Measurements from ENCODE around the gene TMEM212. TPM values are rescaled to one million over a fixed set of nuclear protein-coding genes. Genes with fewer than 3 reads are reported as not detected.

Gene TMEM212
- total and polyA plus RNA-seq, 9 of the 15 experiments (the other 6 are each of a cell fraction or from before 2014, with no cell fraction given), result not detected

DNA sequence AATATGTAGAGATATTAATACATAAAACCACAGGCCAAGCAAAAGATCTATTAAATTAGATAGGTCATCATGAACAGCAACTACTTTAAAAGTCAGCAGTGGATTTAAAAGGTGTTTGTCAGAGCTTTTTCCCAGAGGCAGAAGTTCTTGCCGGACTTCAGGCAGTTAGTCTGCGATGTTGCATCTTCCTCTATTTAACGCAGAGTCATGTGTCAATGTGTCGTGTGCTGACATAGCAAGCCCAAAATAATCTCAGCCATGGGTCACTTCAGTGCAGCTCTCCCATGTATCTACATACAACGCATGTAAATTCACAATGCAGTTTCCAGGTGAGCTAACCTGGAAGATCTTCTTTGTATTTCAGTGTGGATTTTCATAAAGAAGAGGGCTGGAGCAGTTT is 8.0 kb upstream of the TMEM212 start (continued):
- TF ChIP-seq CHAMP1 (IDR thresholded peaks at IDR 0.05) (no peak), SP1 (CRISPR knock-in tag; IDR thresholded peaks at IDR 0.05) (no peak), TBP (optimal IDR thresholded peaks at IDR 0.05; ENCODE audit: low read depth, low read length) (no peak), HDAC6 (IDR thresholded peaks at IDR 0.05; ENCODE audit: low read depth, low read length) (no peak), RFX7 (CRISPR knock-in tag; IDR thresholded peaks at IDR 0.05) (no peak), MYC (IDR thresholded peaks at IDR 0.05; ENCODE audit: low read depth, low read length) (0 out of 2 replicates have a peak, but pooled peaks have one; percentile 14), MYC (CRISPR knock-in tag; IDR thresholded peaks at IDR 0.05; ENCODE audit: borderline replicate concordance, low read depth) (no peak), ZNF217 (CRISPR knock-in tag; IDR thresholded peaks at IDR 0.05) (no peak), TOE1 (IDR thresholded peaks at IDR 0.05; ENCODE audit: borderline replicate concordance) (no peak), TOE1 (CRISPR knock-in tag; IDR thresholded peaks at IDR 0.05; ENCODE audit: borderline replicate concordance, low read depth) (no peak), ILF3 (IDR thresholded peaks at IDR 0.05; ENCODE audit: borderline replicate concordance) (no peak), C11orf30 (IDR thresholded peaks at IDR 0.05; ENCODE audit: low read depth) (peak; percentile 51)
